ENCODE data around the gene WDR45B.

WDR45B gene

DNA sequence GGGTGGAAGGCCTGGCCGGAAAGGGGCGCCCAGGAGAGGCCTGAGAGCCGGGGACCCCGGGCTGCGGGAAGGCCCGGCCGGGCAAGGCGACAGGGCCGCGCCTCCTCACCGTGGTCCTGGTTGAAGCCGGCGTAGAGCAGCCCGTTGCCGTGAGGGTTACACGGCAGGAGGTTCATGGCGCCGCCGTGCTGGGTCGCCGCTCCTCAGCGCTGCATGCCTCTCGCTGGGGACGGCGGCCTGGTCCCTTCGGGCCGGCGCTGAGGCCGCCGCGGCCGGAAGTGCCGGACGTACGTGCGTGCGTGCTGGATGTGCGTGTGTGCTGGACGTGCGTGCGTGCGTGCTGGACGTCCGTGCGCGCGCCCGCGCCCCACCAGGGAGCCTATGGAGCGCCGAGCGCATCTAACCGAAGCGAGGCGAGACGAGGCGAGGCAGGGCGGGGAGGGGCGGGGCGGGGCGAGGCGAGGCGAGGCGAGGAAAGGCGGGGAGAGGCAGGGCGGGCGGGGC is at the start of gene WDR45B:
WDR45B (minus strand) TSS at position 280 of the 504 bp plus-strand sequence; CDS start at position 176, 104 bp downstream.
- peak; percentile 76 to 77 (median 76) for DNase-seq (ENCODE audit: low read depth in 3 of 3, low spot score in 1 of 3)

DNA sequence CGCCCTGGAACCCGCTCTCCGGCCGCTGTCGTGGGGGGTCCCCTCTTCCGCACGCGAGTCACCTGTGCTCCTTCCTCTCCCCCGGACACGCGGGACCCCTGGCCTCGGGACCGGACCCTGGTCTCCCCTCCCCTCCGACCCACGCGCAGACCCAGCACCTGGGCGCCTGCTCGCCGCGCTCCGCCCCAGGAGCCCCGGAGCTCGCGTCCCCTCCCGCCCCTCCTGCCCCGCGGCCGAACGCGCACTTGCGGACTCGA is 49.5 kb upstream of the WDR45B start:
- DNase-seq (ENCODE audit: low read depth in 3 of 3, low spot score in 1 of 3), result no peak

DNA sequence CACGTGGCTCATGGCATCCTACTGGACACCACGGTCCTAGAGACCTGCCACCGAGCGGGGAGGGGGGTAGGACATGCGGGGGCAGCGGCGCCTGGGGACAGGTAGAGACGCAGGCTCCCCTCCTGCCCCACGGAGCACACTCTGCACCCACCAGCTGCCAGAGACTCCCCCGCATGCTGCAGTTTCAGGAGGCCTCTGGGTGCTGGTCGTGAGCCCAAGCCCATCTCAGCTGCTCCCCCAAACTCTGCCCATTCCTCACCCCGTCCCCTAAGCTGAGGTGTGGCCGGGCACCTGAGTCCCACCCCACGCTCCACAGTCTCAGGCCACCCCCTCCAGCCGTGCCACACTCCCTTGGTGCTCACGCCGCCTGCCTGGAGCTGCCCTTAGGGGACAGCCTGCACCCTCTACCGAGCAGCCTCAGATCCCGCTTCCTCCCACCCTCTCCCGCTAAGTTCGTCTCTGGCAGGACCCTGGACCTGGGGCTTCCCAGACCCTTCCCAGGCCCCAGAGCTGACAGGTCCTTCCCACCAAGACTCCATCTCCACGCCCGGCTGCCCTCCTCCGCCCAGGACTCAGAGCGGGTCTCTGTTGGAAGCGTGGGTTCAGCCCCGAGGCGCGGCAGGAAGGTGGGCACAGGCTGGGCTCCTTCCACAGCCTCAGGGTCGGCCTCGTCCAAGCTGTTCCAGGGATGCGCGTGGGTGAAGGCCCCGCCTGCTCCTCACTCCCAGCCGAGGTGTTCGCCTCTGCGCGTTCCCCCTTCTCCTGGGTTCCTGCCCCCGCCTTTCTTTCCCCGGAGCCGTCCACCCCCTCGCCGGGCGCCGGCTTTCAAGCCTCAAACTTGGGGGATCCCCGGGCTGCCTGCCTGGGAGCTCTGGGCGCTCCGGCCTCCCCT is 48.9 kb upstream of the WDR45B start:
- no peak for DNase-seq (ENCODE audit: low read depth in 3 of 3, low spot score in 1 of 3)

DNA sequence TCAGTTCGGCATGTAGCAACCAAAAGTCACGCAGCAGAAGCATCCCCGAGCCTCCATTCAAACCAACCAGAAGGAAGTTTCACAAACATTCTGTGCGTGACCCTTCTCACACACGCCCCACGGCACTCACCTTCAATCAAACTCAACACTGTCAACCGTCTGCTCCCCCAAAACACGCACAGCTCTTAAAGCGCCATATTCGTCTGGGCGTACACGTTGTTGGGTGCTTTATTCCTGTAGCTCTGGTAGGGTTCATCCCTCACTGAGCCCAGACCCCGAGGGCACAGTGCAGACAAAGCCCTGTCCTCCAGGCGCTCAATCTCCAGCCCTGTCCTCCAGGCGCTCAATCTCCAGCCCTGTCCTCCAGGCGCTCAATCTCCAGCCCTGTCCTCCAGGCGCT is 48.0 kb upstream of the WDR45B start:
- no peak for DNase-seq (ENCODE audit: low read depth in 3 of 3, low spot score in 1 of 3)

DNA sequence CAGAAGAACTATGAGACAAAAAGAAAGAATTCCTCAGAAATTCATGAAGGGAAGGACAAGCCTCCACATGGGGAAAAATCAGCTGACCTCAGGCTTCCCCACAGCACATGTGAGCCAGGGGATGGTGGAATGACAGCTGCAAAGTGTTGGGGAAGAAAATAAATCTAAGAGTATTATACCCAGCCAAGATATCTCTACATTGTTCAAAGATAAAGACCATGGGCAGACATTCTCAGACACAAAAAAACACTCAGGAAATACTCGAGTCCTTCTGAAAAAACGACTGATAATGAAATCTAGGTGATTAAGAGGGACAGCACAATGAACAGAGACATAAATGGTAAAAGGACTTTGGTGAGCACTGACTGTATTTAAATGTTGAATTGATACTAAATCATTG is 46.4 kb upstream of the WDR45B start:
- no peak for DNase-seq (ENCODE audit: low read depth in 3 of 3, low spot score in 1 of 3)

DNA sequence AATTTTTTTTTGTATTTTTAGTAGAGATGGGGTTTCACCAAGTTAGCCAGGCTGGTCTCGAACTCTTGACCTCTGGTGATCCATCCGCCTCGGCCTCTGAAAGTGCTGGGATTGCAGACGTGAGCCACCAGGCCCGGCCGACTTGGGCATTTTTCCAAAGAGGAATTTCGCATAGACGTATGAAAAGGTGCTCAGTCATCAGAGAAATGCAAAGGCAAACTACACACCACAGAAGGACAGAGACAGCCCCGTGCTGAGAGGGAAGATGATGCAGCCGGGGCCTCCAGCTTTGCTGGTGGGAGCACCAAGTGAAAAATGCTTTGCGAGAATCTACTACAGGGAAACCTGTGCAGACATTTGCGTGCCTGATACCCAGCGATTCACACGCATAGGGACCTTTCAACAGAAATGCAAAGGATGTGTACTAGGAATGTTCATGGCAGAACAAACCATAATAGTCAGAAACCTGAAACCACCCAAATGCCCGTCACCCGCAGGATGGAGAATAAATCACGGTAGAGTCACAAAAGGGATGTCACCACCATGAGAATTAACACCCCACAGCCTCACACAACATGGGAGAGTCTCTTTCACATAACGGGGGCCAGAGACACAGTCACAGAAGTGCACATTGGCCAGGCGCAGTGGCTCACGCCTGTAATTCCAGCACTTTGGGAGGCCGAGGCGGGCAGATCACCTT is 45.1 kb upstream of the WDR45B start:
- no peak for DNase-seq (ENCODE audit: low read depth in 3 of 3, low spot score in 1 of 3)

DNA sequence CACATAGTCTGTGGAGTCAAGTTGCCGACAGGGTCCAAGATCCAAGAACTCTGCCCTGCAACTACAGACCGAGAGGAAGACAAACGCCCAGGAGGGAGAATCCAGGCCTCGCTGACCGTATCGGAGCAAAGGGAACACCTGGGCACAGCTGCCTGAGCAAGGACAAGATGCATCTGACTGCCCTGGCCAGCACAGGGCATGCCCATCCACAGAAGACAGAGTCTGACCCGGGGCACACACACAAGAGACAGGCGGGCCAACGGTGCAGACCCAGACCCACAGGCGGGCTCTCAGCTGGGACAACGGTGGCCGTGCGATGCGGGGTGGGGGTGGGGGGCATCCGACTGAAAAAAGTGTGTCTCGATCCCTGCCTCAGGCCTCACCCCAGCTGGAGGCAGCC is 44.0 kb upstream of the WDR45B start:
- no peak for DNase-seq (ENCODE audit: low read depth in 3 of 3, low spot score in 1 of 3)

DNA sequence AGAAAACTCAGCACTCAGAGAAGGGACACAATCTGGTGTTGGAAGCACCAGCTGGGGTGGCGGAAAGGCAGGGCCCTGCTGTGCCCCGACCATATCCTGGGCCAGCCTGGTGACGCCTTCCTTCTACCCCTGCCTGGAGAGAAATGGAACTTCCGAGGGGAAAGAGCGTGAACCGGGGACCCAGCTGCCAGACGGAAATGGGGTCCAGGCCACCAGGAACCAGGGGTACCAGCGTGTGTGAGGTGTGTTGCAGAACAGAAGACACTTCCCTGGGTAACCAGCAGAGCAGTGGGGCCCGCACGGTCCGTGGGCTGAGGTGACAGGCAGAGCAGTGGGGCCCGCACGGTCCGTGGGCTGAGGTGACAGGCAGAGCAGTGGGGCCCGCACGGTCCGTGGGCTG is 43.5 kb upstream of the WDR45B start:
- no peak for DNase-seq (ENCODE audit: low read depth in 3 of 3, low spot score in 1 of 3)

DNA sequence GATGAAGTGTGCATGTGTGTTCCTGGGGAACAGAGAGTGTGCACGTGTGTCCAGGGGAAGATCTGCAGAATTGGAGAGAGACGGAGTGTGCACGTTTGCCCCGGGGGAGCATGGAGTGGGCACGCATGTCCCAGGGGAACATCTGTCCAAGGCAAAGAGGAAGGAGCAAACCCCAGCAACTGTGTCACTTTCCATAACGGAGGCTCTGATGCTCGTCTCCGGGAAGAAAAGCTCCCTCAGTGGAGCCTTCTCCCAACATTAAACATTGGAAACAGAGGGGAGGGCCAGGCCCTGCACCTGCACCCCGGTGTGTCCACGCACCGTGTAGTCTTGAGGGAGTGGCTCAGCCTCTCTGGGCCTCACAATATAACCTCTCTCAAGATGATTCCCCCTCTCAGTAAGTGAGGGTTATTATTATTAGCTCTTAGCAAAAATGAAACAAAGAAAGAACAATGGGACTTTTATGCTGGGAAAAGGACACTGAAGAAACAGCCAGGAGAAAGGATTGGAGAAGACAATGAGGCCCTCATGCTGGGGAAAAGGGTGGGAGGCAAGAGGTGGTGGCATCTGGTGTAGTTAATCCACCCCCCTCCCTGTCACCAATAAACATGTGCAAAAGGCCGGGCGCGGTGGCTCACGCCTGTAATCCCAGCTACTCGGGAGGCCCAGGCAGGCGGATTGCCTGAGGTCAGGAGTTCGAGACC is 42.7 kb upstream of the WDR45B start:
- no peak for DNase-seq (ENCODE audit: low read depth in 3 of 3, low spot score in 1 of 3)

DNA sequence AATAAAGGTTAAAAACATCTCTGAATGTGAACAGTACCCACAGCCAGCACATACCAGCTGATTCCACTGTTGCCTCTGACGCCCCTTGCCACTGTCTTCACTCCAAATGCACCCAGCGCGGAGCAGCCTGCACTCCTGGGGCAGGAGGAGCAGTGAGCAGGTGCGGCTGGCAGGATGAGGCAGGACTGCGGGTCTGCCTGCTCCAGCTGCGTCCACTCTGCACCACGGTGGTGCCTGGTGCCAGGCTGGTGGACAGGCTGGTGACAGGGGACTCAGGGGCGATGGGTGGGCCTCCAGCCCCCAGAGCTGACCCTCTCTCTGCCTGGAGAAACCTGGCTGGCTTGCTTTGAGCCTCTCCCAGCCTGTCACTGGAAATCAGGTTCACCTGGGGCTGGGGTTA is 40.8 kb upstream of the WDR45B start:
- no peak for DNase-seq (ENCODE audit: low read depth in 3 of 3, low spot score in 1 of 3)

DNA sequence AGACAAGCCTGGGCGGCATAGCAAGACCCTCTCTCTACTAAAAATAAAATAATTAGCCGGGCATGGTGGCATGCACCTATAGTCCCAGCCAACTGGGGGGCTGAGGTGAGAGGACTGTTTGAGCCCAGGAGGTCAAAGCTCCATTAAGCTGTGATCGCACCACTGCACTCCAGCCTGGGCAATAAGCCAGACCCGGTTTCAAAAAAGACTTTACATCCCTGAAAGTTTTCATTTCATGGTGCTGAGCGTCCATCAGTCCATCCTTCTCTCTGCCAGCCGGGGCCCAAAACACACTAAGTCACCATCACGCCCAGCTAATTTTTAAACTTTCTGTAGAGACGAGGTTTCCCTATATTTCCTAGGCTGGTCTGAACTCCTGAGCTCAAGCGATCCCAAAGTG is 39.6 kb upstream of the WDR45B start:
- DNase-seq (ENCODE audit: low read depth in 3 of 3, low spot score in 1 of 3), result no peak

DNA sequence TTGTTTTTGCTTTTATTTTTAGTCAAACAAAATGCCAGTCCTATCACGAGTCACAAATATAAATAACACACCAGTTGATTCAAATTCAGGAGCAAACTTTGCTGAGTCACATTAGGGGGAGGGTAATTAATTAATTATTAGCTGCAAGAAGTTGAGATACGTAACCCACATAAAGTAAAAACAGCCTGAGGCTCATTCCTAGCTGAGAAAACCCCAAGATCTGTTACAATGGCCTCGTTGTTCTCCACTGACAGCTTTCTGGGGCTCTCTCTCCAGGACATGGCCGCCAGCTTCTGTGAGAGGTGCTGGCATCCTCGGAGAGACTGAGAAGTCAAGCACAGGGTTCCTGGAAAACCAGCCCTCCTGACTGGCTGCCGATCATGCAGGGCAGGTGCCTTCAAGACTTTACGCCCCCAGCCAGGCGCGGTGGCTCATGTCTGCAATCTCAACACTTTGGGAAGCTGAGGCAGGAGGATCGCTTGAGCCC is 39.2 kb upstream of the WDR45B start:
- DNase-seq (ENCODE audit: low read depth in 3 of 3, low spot score in 1 of 3), result no peak

DNA sequence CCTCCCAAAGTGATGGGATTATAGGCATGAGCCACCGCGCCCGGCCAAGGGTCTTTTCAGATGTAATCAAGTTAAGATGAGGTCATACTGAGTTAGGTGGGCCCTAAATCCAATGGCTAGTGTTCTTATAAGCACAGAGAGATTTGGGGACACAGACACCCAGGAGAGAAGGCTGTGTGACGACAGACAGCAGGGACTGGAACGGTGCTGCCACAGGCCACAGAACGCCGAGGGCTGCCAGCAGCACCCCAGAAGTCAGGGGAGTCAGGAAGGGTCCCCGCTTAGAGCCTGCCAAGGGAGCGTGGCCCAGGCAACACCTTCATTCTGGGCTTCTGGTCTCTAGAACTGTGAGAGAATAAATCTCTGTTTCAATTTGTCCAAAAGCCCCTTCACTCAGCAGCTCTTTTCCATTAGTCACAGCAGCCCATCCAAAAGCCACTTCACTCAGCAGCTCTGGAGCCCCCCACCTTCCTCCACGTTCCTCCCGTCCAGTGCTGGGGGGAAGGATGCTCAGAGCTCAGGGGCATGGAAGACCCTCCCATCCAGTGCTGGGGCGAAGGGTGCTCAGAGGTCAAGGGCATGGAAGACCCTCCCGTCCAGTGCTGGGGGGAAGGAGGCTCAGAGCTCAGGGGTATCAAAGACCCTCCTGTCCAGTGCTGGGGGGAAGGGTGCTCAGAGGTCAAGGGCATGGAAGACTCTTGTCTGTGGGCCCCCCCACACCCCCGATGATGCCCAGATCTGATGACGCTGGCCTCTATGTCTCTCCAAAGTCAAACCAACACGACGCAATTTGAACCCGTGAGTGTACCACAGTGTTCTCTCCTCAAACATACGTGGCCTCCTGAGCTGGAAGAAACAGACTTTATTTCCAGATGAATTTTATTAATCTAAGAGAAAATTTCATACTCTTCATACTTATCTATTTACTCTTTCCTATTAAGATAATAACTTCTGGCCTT is 38.4 kb upstream of the WDR45B start:
- DNase-seq (ENCODE audit: low read depth in 3 of 3, low spot score in 1 of 3), result no peak

DNA sequence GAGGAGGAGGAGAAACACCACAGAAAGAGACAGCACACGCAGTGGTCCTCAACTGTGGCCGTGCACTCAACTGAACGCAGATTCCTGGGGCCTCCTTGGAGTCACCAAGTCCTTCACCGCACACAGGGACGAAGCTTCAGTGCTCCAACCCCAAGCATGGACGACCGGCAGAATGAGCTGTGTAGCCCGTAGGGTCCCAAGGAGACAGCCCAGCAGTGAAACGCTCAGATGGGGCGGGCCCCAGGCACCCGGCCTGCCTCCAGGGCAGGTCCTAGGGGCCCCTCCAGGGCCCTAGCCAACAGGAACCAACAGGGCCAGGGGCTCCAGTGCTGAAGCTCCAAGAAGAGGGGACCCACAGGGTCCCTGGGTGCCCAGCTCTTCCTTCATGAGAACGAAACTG is 37.0 kb upstream of the WDR45B start:
- no peak for DNase-seq (ENCODE audit: low read depth in 3 of 3, low spot score in 1 of 3)

DNA sequence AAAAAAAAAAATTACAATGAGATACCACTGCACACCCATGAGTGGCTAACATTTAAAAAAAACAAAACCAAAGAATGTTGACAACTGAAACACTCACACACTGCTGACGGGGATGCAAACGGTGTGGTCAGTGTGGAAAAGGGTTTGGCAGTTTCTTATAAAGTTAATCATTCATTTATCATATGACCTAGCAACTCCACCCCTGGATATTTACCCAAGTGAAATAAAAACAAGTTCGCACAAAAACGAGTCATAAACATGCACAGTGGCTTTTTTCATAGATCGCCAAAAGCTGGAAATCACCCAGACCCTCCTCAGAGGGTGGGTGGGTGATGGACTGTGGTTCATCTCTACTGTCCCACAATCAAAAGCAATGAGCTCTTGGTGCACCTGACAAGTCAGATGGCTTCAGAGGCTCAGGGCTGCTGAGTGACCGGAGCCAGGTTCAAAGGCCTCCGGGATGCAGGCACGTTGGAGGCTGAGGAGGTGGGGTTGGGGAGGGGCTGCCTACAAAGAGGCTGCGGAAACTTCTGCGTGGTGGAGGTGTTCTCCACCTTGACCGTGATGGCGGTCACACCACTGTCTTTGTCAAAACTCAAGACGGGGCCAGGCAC is 36.1 kb upstream of the WDR45B start:
- DNase-seq (ENCODE audit: low read depth in 3 of 3, low spot score in 1 of 3), result no peak

DNA sequence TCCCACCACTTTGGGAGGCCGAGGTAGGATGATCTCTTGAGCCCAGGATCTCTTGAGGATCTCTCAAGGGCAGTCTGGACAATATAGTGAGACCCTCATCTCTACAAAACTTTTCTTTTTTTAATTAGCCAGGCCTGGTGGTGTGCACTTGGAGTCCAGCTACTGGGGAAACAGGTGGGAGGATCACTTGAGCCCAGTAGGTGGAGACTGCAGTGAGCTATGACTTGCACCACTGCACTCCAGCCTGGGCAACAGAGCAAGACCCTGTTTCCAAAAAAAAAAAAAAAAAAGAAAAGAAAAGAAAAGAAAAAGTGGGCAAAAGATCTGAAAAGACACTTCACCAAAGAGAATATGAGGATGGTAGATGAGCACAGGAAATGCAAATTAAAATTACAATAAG is 35.3 kb upstream of the WDR45B start:
- DNase-seq (ENCODE audit: low read depth in 3 of 3, low spot score in 1 of 3), result no peak

DNA sequence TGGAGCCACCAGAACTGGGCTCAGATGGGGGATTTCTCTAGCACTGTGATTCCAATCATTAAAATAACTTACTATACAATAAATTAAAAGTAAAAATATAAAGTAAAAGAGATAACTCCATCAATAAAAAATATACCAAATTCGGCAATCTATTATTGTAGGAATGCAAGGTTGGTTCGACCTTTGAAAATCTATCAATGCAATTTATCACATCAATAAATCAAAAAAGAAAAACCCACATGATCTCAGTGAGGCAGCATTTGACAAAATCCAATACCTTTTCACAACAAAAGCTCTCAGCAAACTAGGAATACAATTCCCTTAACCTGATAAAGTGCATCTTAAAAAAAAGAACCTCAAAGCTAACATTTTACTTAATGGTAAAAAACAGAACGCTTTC is 33.3 kb upstream of the WDR45B start:
- DNase-seq (ENCODE audit: low read depth in 3 of 3, low spot score in 1 of 3), result no peak

DNA sequence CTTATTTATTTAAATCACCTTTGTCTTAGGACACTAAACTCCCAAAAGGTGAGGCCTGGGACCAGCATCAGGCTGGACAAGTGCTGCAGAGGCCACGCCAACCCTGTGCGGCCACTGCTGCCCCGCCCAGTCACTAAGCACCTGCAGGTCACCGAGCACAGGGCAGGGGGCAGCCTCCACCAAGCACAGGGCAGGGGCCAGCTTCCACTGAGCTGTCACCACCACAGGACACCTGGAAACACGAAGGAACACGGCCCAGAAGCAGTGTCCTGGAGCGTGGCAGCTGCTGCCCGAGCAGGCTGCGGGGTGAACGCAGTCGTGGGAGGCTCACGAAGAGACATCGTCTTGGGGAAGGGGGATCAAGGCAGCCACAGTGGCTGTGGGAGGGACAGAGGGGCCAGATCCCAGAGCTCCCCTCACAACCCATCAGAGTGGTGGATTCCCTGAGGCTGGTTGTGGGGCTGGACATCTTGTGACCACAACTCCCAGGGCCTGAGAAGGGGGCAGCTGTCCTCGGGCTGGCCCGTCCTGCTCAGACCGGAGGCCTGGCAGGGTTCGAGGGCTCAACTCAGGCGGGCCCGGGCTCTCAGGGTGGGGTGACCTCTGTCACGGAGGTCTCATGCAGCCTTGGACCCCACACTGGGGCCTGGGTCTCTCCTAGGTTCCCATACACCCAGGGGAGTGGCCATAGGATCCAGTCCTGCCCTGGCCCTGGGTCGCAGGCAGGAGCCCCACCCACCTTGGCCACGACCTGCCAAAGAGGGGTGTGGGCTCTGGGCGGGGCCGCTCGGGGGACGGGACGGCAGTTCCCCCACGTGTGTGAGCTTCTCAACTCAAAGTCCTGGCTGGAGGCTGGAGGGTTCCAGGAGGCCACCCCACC is 31.6 kb upstream of the WDR45B start:
- DNase-seq (ENCODE audit: low read depth in 3 of 3, low spot score in 1 of 3), result no peak

DNA sequence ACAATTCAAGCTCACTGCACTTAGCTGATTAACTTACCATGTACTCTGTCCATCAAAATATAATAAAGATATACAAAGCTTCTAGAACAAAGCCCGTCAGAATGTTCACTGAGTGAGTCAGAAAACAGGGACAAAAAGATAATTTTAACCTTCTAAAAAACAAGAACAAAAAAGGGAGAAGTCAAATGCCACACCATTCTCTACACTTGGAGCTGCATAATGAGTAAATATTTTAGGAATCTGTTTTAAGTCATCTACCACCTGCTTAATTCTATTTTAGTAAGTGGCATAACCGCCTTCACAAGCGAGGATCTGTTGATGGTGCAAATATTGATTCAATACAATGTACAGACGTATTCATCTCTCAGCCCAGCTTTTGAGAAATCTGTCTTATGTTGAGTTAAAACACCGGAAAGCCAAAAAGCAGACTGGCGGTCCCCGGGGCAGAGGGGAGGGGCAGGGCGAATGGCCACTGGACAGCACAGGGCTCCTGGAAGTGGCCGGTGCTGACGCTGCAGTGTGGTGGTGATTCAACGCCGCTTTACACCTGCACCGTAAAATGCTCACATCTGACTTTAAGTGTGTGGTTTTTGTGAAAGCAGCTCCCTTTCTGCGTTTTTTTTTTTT is 30.1 kb upstream of the WDR45B start:
- DNase-seq (ENCODE audit: low read depth in 3 of 3, low spot score in 1 of 3), result no peak

Measured in stimulated activated CD4-positive, alpha-beta T cell treated with anti-CD3 and anti-CD28 coated beads, TNF-alpha, amount 100 ng/mL, for 1 hour (primary cell).